MM.1S (cell line): ENCODE data around the gene CDK5RAP2.

Experiments
- DNase-seq: peaks from one replicate; pipeline ENCODE4 v3.0.0-alpha.2; 2015
- H2AFZ ChIP-seq: fragments of 300-600 bp; sonication (generic); 2 replicates; pipeline ENCODE4 v1.6.0; 2016; ENCODE audit warnings: antibody characterized with exemption, low read length
- H3F3A ChIP-seq: fragments of 300-600 bp; sonication (generic); 2 replicates; pipeline ENCODE4 v1.6.1; 2016; ENCODE audit warnings: mild to moderate bottlenecking, antibody characterized with exemption, low read length, moderate library complexity, mixed read lengths; ENCODE audit not compliant: insufficient read depth
- H3K27ac ChIP-seq: fragments of 300-600 bp; sonication (generic); 2 replicates; pipeline ENCODE4 v1.5.1; 2016; ENCODE audit warnings: mild to moderate bottlenecking, low read length
- H3K27me3 ChIP-seq: fragments of 300-600 bp; sonication (generic); replicated peaks from 2 replicates; pipeline ENCODE4 v1.6.0; 2016; ENCODE audit warnings: low read length; ENCODE audit not compliant: insufficient read depth
- H3K36me3 ChIP-seq: fragments of 300-600 bp; sonication (generic); replicated peaks from 2 replicates; pipeline ENCODE4 v1.6.1; 2016; ENCODE audit warnings: mild to moderate bottlenecking, low read length, mixed read lengths; ENCODE audit not compliant: insufficient read depth
- H3K4me1 ChIP-seq: fragments of 300-600 bp; sonication (generic); 2 replicates; pipeline ENCODE4 v1.6.1; 2016; ENCODE audit warnings: low read length, mixed read lengths
- H3K4me2 ChIP-seq: fragments of 300-600 bp; sonication (generic); 2 replicates; pipeline ENCODE4 v1.6.0; 2016; ENCODE audit warnings: low read depth, low read length
- H3K4me3 ChIP-seq: fragments of 300-600 bp; sonication (generic); 2 replicates; pipeline ENCODE4 v1.5.1; 2016; ENCODE audit warnings: low read length, mixed read lengths
- H3K79me2 ChIP-seq: fragments of 300-600 bp; sonication (generic); 2 replicates; pipeline ENCODE4 v1.6.1; 2016; ENCODE audit warnings: mixed run types, low read length, mixed read lengths
- H3K9ac ChIP-seq: fragments of 300-600 bp; sonication (generic); 2 replicates; pipeline ENCODE4 v1.6.1; 2016; ENCODE audit warnings: low read length, mixed read lengths
- H3K9me2 ChIP-seq: fragments of 300-600 bp; sonication (generic); replicated peaks from 2 replicates; pipeline ENCODE4 v1.6.1; 2016; ENCODE audit warnings: mild to moderate bottlenecking, low read length, mixed read lengths; ENCODE audit not compliant: insufficient read depth
- H3K9me3 ChIP-seq: fragments of 300-600 bp; sonication (generic); replicated peaks from 2 replicates; pipeline ENCODE4 v1.6.1; 2016; ENCODE audit warnings: mild to moderate bottlenecking, low read length, mixed read lengths; ENCODE audit not compliant: insufficient read depth
- H4K20me1 ChIP-seq: fragments of 300-600 bp; sonication (generic); 2 replicates; pipeline ENCODE4 v1.6.1; 2016; ENCODE audit warnings: mild to moderate bottlenecking, low read length, moderate library complexity, mixed read lengths; ENCODE audit not compliant: insufficient read depth
- EZH2 ChIP-seq: fragments of 300-600 bp; sonication (generic); optimal IDR thresholded peaks from 2 replicates; pipeline ENCODE3; 2017; ENCODE audit warnings: low read depth, mild to moderate bottlenecking, antibody characterized with exemption, low read length, mixed read lengths
- EZH2phosphoT487 ChIP-seq: fragments of 300-600 bp; sonication (generic); IDR thresholded peaks from 2 replicates; pipeline ENCODE4 v1.6.1; 2018; ENCODE audit warnings: antibody characterized with exemption, low read length
- TF ChIP-seq, protein P1 (sequence below): fragments of 300-600 bp; sonication (generic); IDR thresholded peaks from 2 replicates; pipeline ENCODE4 v1.5.1; 2016; ENCODE audit warnings: antibody characterized with exemption, low read length, mixed read lengths

The CDK5RAP2 gene

DNA sequence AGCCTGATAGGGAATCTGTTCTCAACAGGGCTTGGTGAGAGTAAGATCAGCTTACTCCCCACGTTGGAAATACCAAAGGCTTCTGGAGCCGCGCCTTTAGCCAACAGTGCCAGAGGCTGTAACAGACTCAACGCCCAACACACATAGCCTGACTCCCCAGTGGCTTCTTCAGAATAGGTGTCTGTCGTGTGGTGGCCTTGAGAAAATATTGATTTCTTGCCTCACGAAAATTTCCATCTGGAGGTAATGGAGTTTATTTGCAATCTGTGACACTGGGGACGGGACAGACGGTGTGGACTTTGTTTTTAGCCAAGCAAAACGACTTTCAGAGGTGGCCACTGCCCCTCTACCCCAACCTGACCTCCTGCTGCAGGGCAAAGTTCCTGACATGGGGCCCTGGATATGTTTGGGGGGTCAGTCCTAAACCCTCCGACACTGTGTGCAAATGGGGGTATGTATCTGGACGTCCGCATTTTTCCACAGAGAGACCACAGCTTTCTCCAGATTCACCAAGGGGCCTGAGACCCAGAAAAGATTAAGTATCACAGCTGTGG lies 189.3 kb downstream of the CDK5RAP2 start:
- Histone ChIP-seq H4K20me1 (no peaks in the 10 kb centered on the region), H3F3A (no peaks in the 10 kb centered on the region), H3K9me2 (no peaks in the 10 kb centered on the region), H3K9ac (no peak overlapping the region), H3K36me3 (peaks cover 9% of the 10 kb centered on the region; the same call in 1 of the 2 replicates), H3K4me1 (no peaks in the 10 kb centered on the region), H3K4me3 (no peak overlapping the region), H2AFZ (no peak overlapping the region), H3K27me3 (no peaks in the 10 kb centered on the region), H3K4me2 (no peak overlapping the region), H3K27ac (no peak overlapping the region), H3K79me2 (no peaks in the 10 kb centered on the region), H3K9me3 (no peaks in the 10 kb centered on the region)
- DNase-seq = no peak
- no peak for TF ChIP-seq EZH2
- no peak for TF ChIP-seq EZH2phosphoT487
- TF ChIP-seq, protein P1, sequence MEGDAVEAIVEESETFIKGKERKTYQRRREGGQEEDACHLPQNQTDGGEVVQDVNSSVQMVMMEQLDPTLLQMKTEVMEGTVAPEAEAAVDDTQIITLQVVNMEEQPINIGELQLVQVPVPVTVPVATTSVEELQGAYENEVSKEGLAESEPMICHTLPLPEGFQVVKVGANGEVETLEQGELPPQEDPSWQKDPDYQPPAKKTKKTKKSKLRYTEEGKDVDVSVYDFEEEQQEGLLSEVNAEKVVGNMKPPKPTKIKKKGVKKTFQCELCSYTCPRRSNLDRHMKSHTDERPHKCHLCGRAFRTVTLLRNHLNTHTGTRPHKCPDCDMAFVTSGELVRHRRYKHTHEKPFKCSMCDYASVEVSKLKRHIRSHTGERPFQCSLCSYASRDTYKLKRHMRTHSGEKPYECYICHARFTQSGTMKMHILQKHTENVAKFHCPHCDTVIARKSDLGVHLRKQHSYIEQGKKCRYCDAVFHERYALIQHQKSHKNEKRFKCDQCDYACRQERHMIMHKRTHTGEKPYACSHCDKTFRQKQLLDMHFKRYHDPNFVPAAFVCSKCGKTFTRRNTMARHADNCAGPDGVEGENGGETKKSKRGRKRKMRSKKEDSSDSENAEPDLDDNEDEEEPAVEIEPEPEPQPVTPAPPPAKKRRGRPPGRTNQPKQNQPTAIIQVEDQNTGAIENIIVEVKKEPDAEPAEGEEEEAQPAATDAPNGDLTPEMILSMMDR = no peak

DNA sequence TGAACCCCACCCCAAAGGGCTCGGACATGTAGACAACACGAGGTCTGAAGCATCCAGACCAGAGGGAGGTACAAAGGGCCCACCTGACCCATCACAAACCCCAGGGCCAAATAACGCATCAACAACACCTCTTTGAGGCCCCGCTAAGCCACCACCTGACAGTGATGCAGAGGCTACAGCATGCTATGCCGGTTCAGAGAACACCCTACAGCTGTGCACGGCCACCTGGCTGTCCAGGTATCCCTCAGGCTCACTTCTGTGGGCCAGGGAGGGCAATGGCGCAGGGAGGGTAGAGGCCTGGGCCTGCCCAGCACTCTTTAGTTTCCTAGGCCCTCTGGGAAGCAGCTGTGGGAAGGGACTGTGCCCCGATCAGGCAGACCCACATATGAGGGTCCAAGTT lies 190.1 kb downstream of the CDK5RAP2 start:
- H2AFZ ChIP-seq = no peak overlapping the region
- no peaks in the 10 kb centered on the region for H3K4me1 ChIP-seq
- TF ChIP-seq EZH2phosphoT487 (no peak), EZH2 (no peak)
- TF ChIP-seq, protein P1 = no peak
- H3K36me3 ChIP-seq = peaks cover 6% of the 10 kb centered on the region; the same call in 1 of the 2 replicates
- no peaks in the 10 kb centered on the region for H3K27me3 ChIP-seq
- no peak for DNase-seq
- no peaks in the 10 kb centered on the region for H3K9me3 ChIP-seq
- H3F3A ChIP-seq = no peaks in the 10 kb centered on the region
- no peak overlapping the region for H3K4me2 ChIP-seq
- no peaks in the 10 kb centered on the region for H3K9me2 ChIP-seq
- no peak overlapping the region for H3K27ac ChIP-seq
- H3K9ac ChIP-seq = no peak overlapping the region
- H4K20me1 ChIP-seq = no peaks in the 10 kb centered on the region
- H3K4me3 ChIP-seq = no peak overlapping the region
- no peaks in the 10 kb centered on the region for H3K79me2 ChIP-seq

DNA sequence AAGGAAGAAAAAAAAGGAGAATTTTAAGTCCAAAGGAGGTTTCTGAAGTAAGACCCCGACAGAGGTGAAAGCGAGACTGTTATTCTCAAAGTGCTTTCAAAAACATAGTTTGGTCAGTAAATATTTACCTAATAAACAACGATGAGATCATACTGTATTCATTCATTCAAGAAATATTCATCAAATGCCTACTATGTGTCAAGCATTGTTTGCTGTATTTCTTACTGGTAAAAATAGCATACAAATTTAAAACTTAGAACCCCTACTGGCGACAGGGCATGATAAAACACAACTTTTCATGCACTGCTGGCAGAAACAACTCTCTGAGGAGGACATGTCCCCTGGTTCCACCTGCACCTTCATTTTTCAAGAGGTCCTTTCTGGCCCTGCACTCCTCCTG lies 190.7 kb downstream of the CDK5RAP2 start:
- H3K36me3 ChIP-seq = peaks cover 5% of the 10 kb centered on the region; the same call in 1 of the 2 replicates

More for the DNA sequence above, 190.7 kb downstream of the CDK5RAP2 start:
- H3K27ac ChIP-seq = no peak overlapping the region
- H3K4me2 ChIP-seq = no peak overlapping the region
- no peaks in the 10 kb centered on the region for H3K27me3 ChIP-seq
- no peak overlapping the region for H3K9ac ChIP-seq
- no peak for TF ChIP-seq EZH2phosphoT487
- TF ChIP-seq, protein P1 = no peak
- no peak for TF ChIP-seq EZH2
- H3K79me2 ChIP-seq = no peaks in the 10 kb centered on the region
- no peaks in the 10 kb centered on the region for H3K4me1 ChIP-seq
- no peaks in the 10 kb centered on the region for H3F3A ChIP-seq
- no peaks in the 10 kb centered on the region for H3K9me2 ChIP-seq
- H3K4me3 ChIP-seq = no peak overlapping the region
- H3K9me3 ChIP-seq = no peaks in the 10 kb centered on the region
- no peak overlapping the region for H2AFZ ChIP-seq
- H4K20me1 ChIP-seq = no peaks in the 10 kb centered on the region
- DNase-seq = no peak
